ENCODE measurements around the gene KIRREL3.

- TF ChIP-seq SREBF2 (IDR thresholded peaks at IDR 0.05) (no peak), CEBPB (IDR thresholded peaks at IDR 0.05) (no peak), CTCF (IDR thresholded peaks at IDR 0.05) (no peak)
Observed at GRCh38 chr11:126637795-126638175, 362.8 kb downstream of the KIRREL3 start.

All from A549 (cell line).